NCI-H2171 (cell line): ENCODE data around the gene XPNPEP1.

Experiments
- DNase-seq: peaks from one replicate; lab custom pipeline; 2025; lab: John Stamatoyannopoulos, UW

XPNPEP1 gene

GRCh38 chr10:109863775-109864174 is 59.5 kb downstream of the XPNPEP1 start:
- no peak for DNase-seq

GRCh38 chr10:109862738-109863137 is 60.6 kb downstream of the XPNPEP1 start:
- DNase-seq: no peak

GRCh38 chr10:109862041-109862440 is 61.3 kb downstream of the XPNPEP1 start:
- DNase-seq: no peak

GRCh38 chr10:109861081-109861480 is 62.2 kb downstream of the XPNPEP1 start:
- peak; percentile 76 for DNase-seq

- no peak for DNase-seq
Measured at GRCh38 chr10:109859221-109859620, 64.1 kb downstream of the XPNPEP1 start.

- DNase-seq: no peak
Measured at GRCh38 chr10:109855746-109856145, 67.6 kb downstream of the XPNPEP1 start.

GRCh38 chr10:109853921-109854320 is 69.4 kb downstream of the XPNPEP1 start:
- DNase-seq: no peak

- peak; percentile 63 for DNase-seq
Measured at GRCh38 chr10:109852475-109853037, 70.8 kb downstream of the XPNPEP1 start.

GRCh38 chr10:109851616-109852474 is 71.5 kb downstream of the XPNPEP1 start:
- no peak for DNase-seq

- DNase-seq: no peak
Measured at GRCh38 chr10:109846832-109847231, 76.5 kb downstream of the XPNPEP1 start.

- DNase-seq: no peak
Measured at GRCh38 chr10:109845308-109845707, 78.0 kb downstream of the XPNPEP1 start.

- no peak for DNase-seq
Measured at GRCh38 chr10:109838592-109839244, 84.6 kb downstream of the XPNPEP1 start.

- DNase-seq: no peak
Measured at GRCh38 chr10:109837384-109837783, 85.9 kb downstream of the XPNPEP1 start.

- DNase-seq: no peak
Measured at GRCh38 chr10:109835257-109835656, 88.1 kb downstream of the XPNPEP1 start.

GRCh38 chr10:109831846-109832245 is 91.5 kb downstream of the XPNPEP1 start:
- DNase-seq: no peak

GRCh38 chr10:109824206-109824605 is 99.1 kb downstream of the XPNPEP1 start:
- DNase-seq: no peak

- DNase-seq: no peak
Measured at GRCh38 chr10:109823196-109823595, 100.1 kb downstream of the XPNPEP1 start.

GRCh38 chr10:109821672-109822071 is 101.6 kb downstream of the XPNPEP1 start:
- no peak for DNase-seq

- no peak for DNase-seq
Measured at GRCh38 chr10:109820620-109821405, 102.5 kb downstream of the XPNPEP1 start.

- DNase-seq: no peak
Measured at GRCh38 chr10:109819807-109820206, 103.5 kb downstream of the XPNPEP1 start.
